ENCODE measurements around the gene ZNF160. TPM values are rescaled to one million over a fixed set of nuclear protein-coding genes. Genes with fewer than 3 reads are reported as not detected.
"Not testable (repeated sequence)": the region's sequence is repeated elsewhere in the genome, so short reads cannot be mapped to it uniquely, and the experiment has no call there.

The ZNF160 gene
- total RNA-seq: 26.5 TPM

GRCh38 chr19:53103234-53104203 is at the start of gene ZNF160:
Gene ZNF160 (minus strand): TSS chr19:53103422. CDS start chr19:53086276, 17,146 bp downstream.
- no peak for FAIRE-seq
- peak; percentile 98 to 99 for DNase-seq (ENCODE audit: low spot score in 2 of 2)

- DNase-seq (ENCODE audit: low spot score in 2 of 2) (no peak), FAIRE-seq (no peak)
These were observed 44.4 kb upstream of the ZNF160 start for GRCh38 chr19:53147645-53148044.

- no peak for DNase-seq (ENCODE audit: low spot score in 2 of 2)
- FAIRE-seq: no peak
These were observed 37.1 kb upstream of the ZNF160 start for GRCh38 chr19:53140351-53140750.

GRCh38 chr19:53136432-53136831 is 33.2 kb upstream of the ZNF160 start:
- FAIRE-seq (no peak), DNase-seq (ENCODE audit: low spot score in 2 of 2) (no peak)

GRCh38 chr19:53132141-53132991 is 29.1 kb upstream of the ZNF160 start, which contains the start of gene ZNF415:
Gene ZNF415 (minus strand): TSS chr19:53132910. CDS start chr19:53122676, 10,234 bp downstream.
- no peak for FAIRE-seq
- DNase-seq (ENCODE audit: low spot score in 2 of 2): peak; percentile 64 to 72

- FAIRE-seq: no peak
These were observed 28.5 kb upstream of the ZNF160 start for GRCh38 chr19:53131727-53132126.

GRCh38 chr19:53131085-53131590 is 27.9 kb upstream of the ZNF160 start:
- DNase-seq (ENCODE audit: low spot score in 2 of 2): no peak

More at GRCh38 chr19:53131727-53132126, 28.5 kb upstream of the ZNF160 start:
- no peak for DNase-seq (ENCODE audit: low spot score in 2 of 2)

GRCh38 chr19:53130506-53130905 is 27.3 kb upstream of the ZNF160 start:
- FAIRE-seq: no peak
- no peak for DNase-seq (ENCODE audit: low spot score in 2 of 2)

More at GRCh38 chr19:53131085-53131590, 27.9 kb upstream of the ZNF160 start:
- FAIRE-seq: no peak

- not testable (repeated sequence) for FAIRE-seq; DNase-seq (ENCODE audit: low spot score in 2 of 2)
These were observed 23.7 kb upstream of the ZNF160 start for GRCh38 chr19:53126733-53127526.

GRCh38 chr19:53123400-53123799 is 20.2 kb upstream of the ZNF160 start:
- FAIRE-seq (no peak), DNase-seq (ENCODE audit: low spot score in 2 of 2) (no peak)

- FAIRE-seq (no peak), DNase-seq (ENCODE audit: low spot score in 2 of 2) (no peak)
These were observed 9.1 kb upstream of the ZNF160 start for GRCh38 chr19:53112286-53112685.

- no peak for FAIRE-seq
- DNase-seq (ENCODE audit: low spot score in 2 of 2): no peak
These were observed 6.3 kb upstream of the ZNF160 start for GRCh38 chr19:53109527-53109926.

- no peak for FAIRE-seq
- peak in 1 of 2 donors; percentile 44 for DNase-seq (ENCODE audit: low spot score in 2 of 2)
These were observed 427 bp downstream of the ZNF160 start for GRCh38 chr19:53102756-53103233.

GRCh38 chr19:53102206-53102755 is 941 bp downstream of the ZNF160 start:
- DNase-seq (ENCODE audit: low spot score in 2 of 2): no peak
- no peak for FAIRE-seq

- DNase-seq (ENCODE audit: low spot score in 2 of 2) (no peak), FAIRE-seq (no peak)
These were observed 1.7 kb downstream of the ZNF160 start for GRCh38 chr19:53101518-53101917.

GRCh38 chr19:53098570-53098969 is 4.7 kb downstream of the ZNF160 start:
- not testable (repeated sequence) for DNase-seq (ENCODE audit: low spot score in 2 of 2); FAIRE-seq

GRCh38 chr19:53096982-53097690 is 6.1 kb downstream of the ZNF160 start:
- FAIRE-seq; DNase-seq (ENCODE audit: low spot score in 2 of 2): not testable (repeated sequence)

GRCh38 chr19:53096579-53096978 is 6.6 kb downstream of the ZNF160 start:
- FAIRE-seq; DNase-seq (ENCODE audit: low spot score in 2 of 2): not testable (repeated sequence)

Data from frontal cortex (tissue), 4 donors.